ENCODE results near the gene ZNF263. TPM values are rescaled to one million over a fixed set of nuclear protein-coding genes. Genes with fewer than 3 reads are reported as not detected.
A peak's percentile ranks its signal among the peaks of the same experiment; 100 is the strongest.
"Not testable (repeated sequence)": the region's sequence is repeated elsewhere in the genome, so short reads cannot be mapped to it uniquely, and the experiment has no call there.

The ZNF263 gene
- total and polyA plus RNA-seq, 8 donors, result 18.5 to 54.0 (median 49.6) TPM

- ATAC-seq (peak; percentile 95), DNase-seq (peak; percentile 95 to 99 (median 98))
- peak overlapping the region; percentile 85 to 86 for H3K4me3 ChIP-seq
- peak in 1 of 2 donors; percentile 12 for TF ChIP-seq CTCF (IDR thresholded peaks at IDR 0.05)
- H3K4me1 ChIP-seq, result peaks cover 0 to 61% of the 10 kb centered on the region in 2 donors
- intact Hi-C loops (cut with DNase I), result no loop called here
- H3K27me3 ChIP-seq, result no peaks in the 10 kb centered on the region
- H3K27ac ChIP-seq, result peak overlapping the region; percentile 99
- no peaks in the 10 kb centered on the region for H3K9me3 ChIP-seq
- peaks cover 0 to 22% of the 10 kb centered on the region in 2 donors for H3K36me3 ChIP-seq
These were observed 18.9 kb upstream of the ZNF263 start for GRCh38 chr16:3264137-3265036.

GRCh38 chr16:3266873-3267537, 16.3 kb upstream of the ZNF263 start:
- DNase-seq (peak in 1 of 4 donors; percentile 26), ATAC-seq (no peak)
- Histone ChIP-seq H3K4me3 (no peak overlapping the region), H3K27me3 (no peaks in the 10 kb centered on the region), H3K27ac (no peak overlapping the region), H3K36me3 (peaks cover 0 to 22% of the 10 kb centered on the region in 2 donors), H3K9me3 (no peaks in the 10 kb centered on the region), H3K4me1 (peaks cover 0 to 45% of the 10 kb centered on the region in 2 donors)
- intact Hi-C loops (cut with DNase I), result no loop called here
- peak; percentile 43 to 50 for TF ChIP-seq CTCF (IDR thresholded peaks at IDR 0.05)

GRCh38 chr16:3268294-3268693, 15.0 kb upstream of the ZNF263 start:
- DNase-seq (no peak), ATAC-seq (no peak)
- Histone ChIP-seq H3K9me3 (no peaks in the 10 kb centered on the region), H3K27me3 (no peaks in the 10 kb centered on the region), H3K27ac (no peak overlapping the region), H3K4me3 (no peak overlapping the region), H3K36me3 (peaks cover 0 to 22% of the 10 kb centered on the region in 2 donors), H3K4me1 (peaks cover 0 to 32% of the 10 kb centered on the region in 2 donors)
- intact Hi-C loops (cut with DNase I), result no loop called here
- no peak for TF ChIP-seq CTCF (IDR thresholded peaks at IDR 0.05)

- Histone ChIP-seq H3K4me1 (peaks cover 0 to 19% of the 10 kb centered on the region in 2 donors), H3K36me3 (peaks cover 0 to 22% of the 10 kb centered on the region in 2 donors)
- H3K4me3 ChIP-seq; ATAC-seq; H3K27ac ChIP-seq; H3K27me3 ChIP-seq; H3K9me3 ChIP-seq; intact Hi-C loops (cut with DNase I); DNase-seq: not testable (repeated sequence)
These were observed 12.6 kb upstream of the ZNF263 start for GRCh38 chr16:3270718-3271117.

GRCh38 chr16:3271281-3271680, 12.0 kb upstream of the ZNF263 start:
- intact Hi-C loops (cut with DNase I); DNase-seq; H3K9me3 ChIP-seq; H3K27ac ChIP-seq; H3K4me3 ChIP-seq; ATAC-seq; H3K27me3 ChIP-seq: not testable (repeated sequence)
- Histone ChIP-seq H3K4me1 (peaks cover 0 to 14% of the 10 kb centered on the region in 2 donors), H3K36me3 (peaks cover 0 to 22% of the 10 kb centered on the region in 2 donors)

- no peak overlapping the region for H3K4me3 ChIP-seq
- no peak for ATAC-seq
- H3K4me1 ChIP-seq, result no peaks in the 10 kb centered on the region
- no peak overlapping the region for H3K27ac ChIP-seq
- intact Hi-C loops (cut with DNase I), result no loop called here
- no peaks in the 10 kb centered on the region for H3K36me3 ChIP-seq
- TF ChIP-seq CTCF (IDR thresholded peaks at IDR 0.05), result no peak
- no peaks in the 10 kb centered on the region for H3K9me3 ChIP-seq
- no peak for DNase-seq
- peaks cover 0 to 8% of the 10 kb centered on the region in 2 donors for H3K27me3 ChIP-seq
These were observed 8.8 kb upstream of the ZNF263 start for GRCh38 chr16:3274490-3274889.
